Sigmoid colon (tissue), 7 donors: ENCODE results near the gene OXCT1. TPM values are rescaled to one million over a fixed set of nuclear protein-coding genes. Genes with fewer than 3 reads are reported as not detected.

ENCODE experiments used
- DNase-seq: peaks from one replicate; pipeline ENCODE4 v3.0.0-alpha.2; 2019
- H3K27ac ChIP-seq, 4 donors: fragments of 200-600 bp; sonication (generic); one replicate each; pipeline ENCODE4 v1.5.1; 2016 to 2019; ENCODE audit warnings: mild to moderate bottlenecking in 1 of 4
- H3K27me3 ChIP-seq, 3 donors: fragments of 200-600 bp; sonication (generic); one replicate each; pipeline ENCODE4 v1.5.1; 2019; ENCODE audit warnings: mild to moderate bottlenecking in 1 of 3
- H3K36me3 ChIP-seq, 4 donors: fragments of 200-600 bp; sonication (generic); one replicate each; pipeline ENCODE4 v1.5.1; 2016 to 2019
- H3K4me1 ChIP-seq, 4 donors: fragments of 200-600 bp; sonication (generic); one replicate each; pipeline ENCODE4 v1.5.1; 2017 to 2019
- H3K4me3 ChIP-seq, 4 donors: fragments of 200-600 bp; sonication (generic); one replicate each; pipeline ENCODE4 v1.5.1; 2017 to 2019; ENCODE audit warnings: mild to moderate bottlenecking in 2 of 4, moderate library complexity in 1 of 4
- H3K9me3 ChIP-seq, 4 donors: fragments of 200-600 bp in 3 of 4; sonication (generic) in 3 of 4; one replicate each; pipeline versions ENCODE4 v1.5.1 to v1.6.1; 2013 to 2019
- EP300 ChIP-seq, 4 donors: sonication (generic); formaldehyde crosslinking; IDR thresholded peaks; one replicate each; pipeline ENCODE4 v1.6.1; 2017; ENCODE audit warnings: antibody characterized with exemption in 4 of 4
- POLR2A ChIP-seq, 2 donors: fragments of 450-650 bp; IDR thresholded peaks; one replicate each; pipeline ENCODE4 v1.6.1; 2016; ENCODE audit warnings: antibody characterized with exemption in 2 of 2, mild to moderate bottlenecking in 2 of 2, moderate library complexity in 2 of 2
- POLR2AphosphoS5 ChIP-seq, 4 donors: sonication (generic); formaldehyde crosslinking; IDR thresholded peaks; one replicate each; pipeline ENCODE4 v1.6.1; 2017; ENCODE audit warnings: antibody characterized with exemption in 4 of 4
- WGBS, 2 donors: extraction: QIAGEN DNeasy Blood & Tissue Kit; methylation state at CpG; one replicate each; pipeline ENCODE4 v1.1.7; 2013; 5-methylcytosine and 5-hydroxymethylcytosine counted together
- intact Hi-C: fragments of 100-400 bp; cut with DNase I; formaldehyde crosslinking; loops from one replicate; pipeline ENCODE4 v1.15.1; 2023
- polyA plus RNA-seq, 3 donors: library from polyadenylated mRNA; stranded (reverse); fragments of 200-250 nt; gene quantifications; one replicate each; pipeline ENCODE4 v1.2.3, GENCODE V29; 2013
- total RNA-seq, 4 donors: library from RNA; depleted of rRNA; stranded (reverse); fragments of >200 nt; gene quantifications; one replicate each; pipeline ENCODE4 v1.1.0, GENCODE V29; 2016
- TF ChIP-seq, protein P1 (sequence below), 4 experiments: fragments of 450-650 bp in 3 of 4; fragments of 200-600 bp in 1 of 4; IDR thresholded peaks; one replicate each; pipeline ENCODE4 v1.5.1; 2016 to 2019; ENCODE audit warnings: antibody characterized with exemption in 4 of 4, mild to moderate bottlenecking in 3 of 4, moderate library complexity in 2 of 4
- donor health status: healthy with polysubstance abuse.
- donor health status: Bipolar disorder and iron deficiency.
- donor health status: healthy.

OXCT1 gene
- total and polyA plus RNA-seq, 7 donors: 6.6 to 35.0 (median 26.1) TPM

DNA sequence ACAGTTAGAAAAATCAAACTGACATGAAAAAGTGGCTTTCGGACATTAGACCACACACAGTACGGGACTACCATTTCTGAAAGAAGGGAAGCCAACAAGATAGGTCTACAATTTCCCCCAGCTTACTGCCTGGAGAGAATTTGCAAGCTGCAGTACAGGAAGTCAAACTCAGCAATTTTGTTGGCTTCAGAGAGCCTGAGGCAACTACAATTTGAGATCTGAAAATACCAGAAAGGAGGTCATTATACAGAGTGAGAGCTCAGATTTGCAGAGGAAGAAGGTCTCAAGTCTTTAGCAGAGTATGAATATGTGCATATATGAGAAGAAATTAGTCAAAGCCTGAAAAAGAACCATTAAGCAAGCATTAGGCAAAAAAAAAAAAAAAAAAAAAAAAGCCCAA is 83.0 kb downstream of the OXCT1 start:
- DNase-seq: no peak
- Histone ChIP-seq H3K27me3 (no peaks in the 10 kb centered on the region), H3K36me3 (no peaks in the 10 kb centered on the region), H3K9me3 (no peaks in the 10 kb centered on the region), H3K4me1 (peaks cover 0 to 42% (median 26%) of the 10 kb centered on the region in 4 donors), H3K27ac (no peak overlapping the region), H3K4me3 (no peak overlapping the region)
- TF ChIP-seq POLR2AphosphoS5 (IDR thresholded peaks at IDR 0.05) (no peak), POLR2A (IDR thresholded peaks at IDR 0.05) (no peak), EP300 (IDR thresholded peaks at IDR 0.05) (no peak)
- TF ChIP-seq, protein P1, sequence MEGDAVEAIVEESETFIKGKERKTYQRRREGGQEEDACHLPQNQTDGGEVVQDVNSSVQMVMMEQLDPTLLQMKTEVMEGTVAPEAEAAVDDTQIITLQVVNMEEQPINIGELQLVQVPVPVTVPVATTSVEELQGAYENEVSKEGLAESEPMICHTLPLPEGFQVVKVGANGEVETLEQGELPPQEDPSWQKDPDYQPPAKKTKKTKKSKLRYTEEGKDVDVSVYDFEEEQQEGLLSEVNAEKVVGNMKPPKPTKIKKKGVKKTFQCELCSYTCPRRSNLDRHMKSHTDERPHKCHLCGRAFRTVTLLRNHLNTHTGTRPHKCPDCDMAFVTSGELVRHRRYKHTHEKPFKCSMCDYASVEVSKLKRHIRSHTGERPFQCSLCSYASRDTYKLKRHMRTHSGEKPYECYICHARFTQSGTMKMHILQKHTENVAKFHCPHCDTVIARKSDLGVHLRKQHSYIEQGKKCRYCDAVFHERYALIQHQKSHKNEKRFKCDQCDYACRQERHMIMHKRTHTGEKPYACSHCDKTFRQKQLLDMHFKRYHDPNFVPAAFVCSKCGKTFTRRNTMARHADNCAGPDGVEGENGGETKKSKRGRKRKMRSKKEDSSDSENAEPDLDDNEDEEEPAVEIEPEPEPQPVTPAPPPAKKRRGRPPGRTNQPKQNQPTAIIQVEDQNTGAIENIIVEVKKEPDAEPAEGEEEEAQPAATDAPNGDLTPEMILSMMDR (IDR thresholded peaks at IDR 0.05): no peak
- intact Hi-C loops: no loop called here
- 93 to 97% methylated on average over 2 of the region's 2 CpGs for WGBS, 2 donors

DNA sequence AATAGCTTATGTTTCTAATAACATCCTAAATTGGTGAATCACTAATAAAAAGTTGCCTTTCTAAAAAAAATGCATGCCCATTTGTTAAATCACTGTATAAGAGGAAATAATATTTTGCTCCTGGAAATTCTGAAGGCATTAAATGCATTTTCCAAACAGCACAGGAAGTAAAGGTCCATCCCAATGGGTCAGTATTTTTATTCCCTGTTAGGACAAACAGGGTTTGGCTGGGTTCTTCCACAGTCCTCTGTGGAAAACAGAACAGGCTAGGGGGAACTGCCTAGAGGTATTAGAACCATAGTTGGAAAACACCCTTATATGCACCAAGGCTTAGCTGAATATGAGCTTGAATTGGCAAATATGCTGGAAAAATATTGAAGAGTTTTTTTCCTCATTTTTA is 85.2 kb downstream of the OXCT1 start:
- Histone ChIP-seq H3K4me3 (no peak overlapping the region), H3K27me3 (no peaks in the 10 kb centered on the region), H3K4me1 (peaks cover 0 to 42% (median 23%) of the 10 kb centered on the region in 4 donors), H3K36me3 (no peaks in the 10 kb centered on the region), H3K9me3 (no peaks in the 10 kb centered on the region), H3K27ac (no peak overlapping the region)
- no peak for TF ChIP-seq EP300 (IDR thresholded peaks at IDR 0.05)
- DNase-seq: no peak
- intact Hi-C loops: no loop called here

DNA sequence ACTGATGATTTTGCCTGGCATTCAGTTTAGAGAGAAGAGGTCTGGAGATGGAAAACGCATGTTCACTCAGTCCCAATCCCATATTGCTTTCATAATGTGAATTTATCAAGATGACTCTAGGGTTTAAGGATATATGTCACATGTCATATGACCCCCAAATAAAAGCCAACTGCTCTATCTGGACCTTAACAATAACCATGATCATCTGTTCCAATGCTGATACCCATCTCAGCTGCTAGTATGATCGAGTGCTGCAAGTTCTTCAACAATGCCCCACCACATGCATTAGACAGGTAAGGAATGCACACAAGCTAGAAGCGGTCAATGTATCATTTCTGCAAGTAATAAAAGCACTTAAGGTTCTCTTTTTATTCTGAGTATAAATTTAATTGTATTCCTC is 91.8 kb downstream of the OXCT1 start:
- intact Hi-C loops: no loop called here
- TF ChIP-seq EP300 (IDR thresholded peaks at IDR 0.05): no peak
- no peak for TF ChIP-seq POLR2A (IDR thresholded peaks at IDR 0.05)
- TF ChIP-seq POLR2AphosphoS5 (IDR thresholded peaks at IDR 0.05): no peak
- TF ChIP-seq, protein P1 (IDR thresholded peaks at IDR 0.05): no peak
- DNase-seq: no peak
- Histone ChIP-seq H3K27ac (no peak overlapping the region), H3K4me3 (no peak overlapping the region), H3K27me3 (no peaks in the 10 kb centered on the region), H3K4me1 (peaks cover 0 to 13% (median 0%) of the 10 kb centered on the region in 4 donors), H3K36me3 (peaks cover 0 to 4% (median 0%) of the 10 kb centered on the region in 4 donors), H3K9me3 (no peaks in the 10 kb centered on the region)
- WGBS, 2 donors: 94 to 96% methylated on average over 3 of the region's 3 CpGs

DNA sequence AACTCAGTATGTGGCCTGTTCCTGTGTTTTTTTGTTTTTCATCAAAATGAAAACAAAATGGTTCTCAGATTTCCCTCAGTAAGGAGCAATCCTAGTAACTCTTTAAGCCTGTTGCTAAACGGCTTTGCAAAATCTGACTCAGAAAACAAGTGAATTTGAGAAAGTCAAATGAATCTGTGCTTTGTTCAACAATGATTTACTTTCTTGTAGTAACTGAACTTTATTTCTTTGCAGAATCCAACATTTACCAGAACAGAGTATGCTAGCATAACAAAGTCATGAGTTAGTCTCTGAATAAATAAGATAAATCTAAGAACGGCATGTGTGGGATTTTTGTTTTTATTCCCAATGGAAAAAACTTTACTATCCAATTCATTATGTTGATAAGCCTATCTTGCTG is 93.8 kb downstream of the OXCT1 start:
- WGBS, 2 donors: 84 to 89% methylated on average over 2 of the region's 2 CpGs
- Histone ChIP-seq H3K36me3 (peaks cover 0 to 4% (median 0%) of the 10 kb centered on the region in 4 donors), H3K9me3 (no peaks in the 10 kb centered on the region), H3K27ac (no peak overlapping the region), H3K27me3 (no peaks in the 10 kb centered on the region), H3K4me1 (peaks cover 0 to 13% (median 0%) of the 10 kb centered on the region in 4 donors), H3K4me3 (no peak overlapping the region)
- TF ChIP-seq, protein P1 (IDR thresholded peaks at IDR 0.05): no peak
- TF ChIP-seq POLR2A (IDR thresholded peaks at IDR 0.05) (no peak), EP300 (IDR thresholded peaks at IDR 0.05) (no peak)
- DNase-seq: no peak
- intact Hi-C loops: no loop called here

DNA sequence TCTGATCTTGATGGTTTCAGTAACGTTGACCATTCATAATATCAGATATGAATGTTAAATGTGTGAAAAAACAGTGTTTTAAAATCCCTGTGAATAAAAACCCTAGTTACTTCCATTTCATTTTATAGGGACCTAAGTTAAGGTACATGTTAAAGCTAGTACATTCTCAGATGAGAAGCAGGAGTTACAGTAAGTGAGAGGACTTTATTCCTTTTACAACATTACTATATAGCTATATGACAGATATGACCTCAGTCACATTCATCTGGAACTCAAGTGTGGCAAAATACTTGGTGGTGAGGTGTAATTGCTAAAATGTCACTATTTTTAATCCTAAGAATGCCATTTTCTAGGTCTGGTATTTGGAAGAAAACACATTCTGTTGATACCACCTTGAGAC is 96.4 kb downstream of the OXCT1 start:
- Histone ChIP-seq H3K4me1 (peaks cover 0 to 13% (median 0%) of the 10 kb centered on the region in 4 donors), H3K4me3 (no peak overlapping the region), H3K27me3 (no peaks in the 10 kb centered on the region), H3K36me3 (peaks cover 0 to 4% (median 0%) of the 10 kb centered on the region in 4 donors), H3K27ac (no peak overlapping the region), H3K9me3 (no peaks in the 10 kb centered on the region)
- intact Hi-C loops: no loop called here
- 96% methylated on average over 1 of the region's 1 CpG for WGBS, 2 donors
- TF ChIP-seq, protein P1 (IDR thresholded peaks at IDR 0.05): no peak
- TF ChIP-seq POLR2AphosphoS5 (IDR thresholded peaks at IDR 0.05): no peak
- TF ChIP-seq POLR2A (IDR thresholded peaks at IDR 0.05): no peak
- no peak for TF ChIP-seq EP300 (IDR thresholded peaks at IDR 0.05)
- DNase-seq: no peak
